NCI-H128 (cell line): Measurements from ENCODE around the gene LY9.
"Not testable (repeated sequence)": the region's sequence is repeated elsewhere in the genome, so short reads cannot be mapped to it uniquely, and the experiment has no call there.

Source experiments
- DNase-seq: peaks from one replicate; lab custom pipeline; 2025; ENCODE audit not compliant: unreplicated experiment; lab: John Stamatoyannopoulos, UW

LY9 gene

DNA sequence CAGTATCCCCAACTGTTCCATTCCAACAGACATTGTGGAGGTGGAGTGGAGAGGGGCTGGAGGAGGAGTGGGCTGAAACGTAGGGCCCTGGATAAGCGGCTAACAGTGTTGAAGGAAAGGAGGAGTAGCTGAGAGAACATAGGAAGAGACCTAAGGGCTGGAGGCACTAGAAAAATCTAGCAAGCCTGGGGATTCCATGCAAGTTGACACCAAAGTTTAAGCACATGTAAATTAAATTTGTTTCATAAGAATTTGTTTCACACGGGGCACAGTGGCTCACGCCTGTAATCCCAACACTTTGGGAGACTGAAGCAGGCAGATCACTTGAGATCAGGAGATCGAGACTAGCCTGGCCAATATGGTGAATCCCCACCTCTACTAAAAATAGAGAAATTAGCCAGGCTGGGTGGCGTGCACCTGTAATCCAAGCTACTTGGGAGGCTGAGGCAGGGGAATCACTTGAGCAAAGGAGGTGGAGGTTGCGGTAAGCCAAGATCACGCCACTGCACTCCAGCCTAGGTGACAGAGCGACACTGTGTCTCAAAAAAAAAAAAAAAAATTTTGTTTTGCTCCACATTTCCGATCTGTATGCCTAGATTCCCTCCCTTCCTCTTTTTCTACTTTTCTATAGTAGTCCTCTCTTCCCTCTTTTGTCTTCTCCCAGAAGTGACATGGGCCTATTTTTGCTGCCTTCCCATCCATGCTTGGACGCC, 67.2 kb downstream of the LY9 start:
- DNase-seq = no peak

DNA sequence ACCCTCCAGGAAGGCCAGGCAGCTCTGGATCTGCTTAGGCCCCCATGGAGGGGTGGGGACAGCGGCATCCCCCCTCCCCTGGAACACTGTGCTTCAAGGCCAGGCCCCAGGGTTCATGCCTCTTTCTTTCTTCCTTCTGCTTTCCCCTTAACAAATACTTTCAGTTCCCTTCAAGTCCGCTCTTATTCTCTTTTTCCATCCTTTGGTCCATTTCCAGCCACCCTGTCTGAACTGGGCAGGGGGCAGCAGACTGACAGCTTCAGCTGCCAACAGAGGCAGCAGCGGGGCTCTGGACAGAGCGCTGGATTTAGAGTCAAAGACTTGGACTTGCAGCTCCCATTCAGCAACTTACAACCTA, 67.8 kb downstream of the LY9 start:
- DNase-seq = no peak

GRCh38 chr1:160864173-160864572, 68.2 kb downstream of the LY9 start:
- no peak for DNase-seq

GRCh38 chr1:160865337-160865736, 69.4 kb downstream of the LY9 start:
- no peak for DNase-seq

- no peak for DNase-seq
Measured at GRCh38 chr1:160866001-160866694, 70.2 kb downstream of the LY9 start.

DNA sequence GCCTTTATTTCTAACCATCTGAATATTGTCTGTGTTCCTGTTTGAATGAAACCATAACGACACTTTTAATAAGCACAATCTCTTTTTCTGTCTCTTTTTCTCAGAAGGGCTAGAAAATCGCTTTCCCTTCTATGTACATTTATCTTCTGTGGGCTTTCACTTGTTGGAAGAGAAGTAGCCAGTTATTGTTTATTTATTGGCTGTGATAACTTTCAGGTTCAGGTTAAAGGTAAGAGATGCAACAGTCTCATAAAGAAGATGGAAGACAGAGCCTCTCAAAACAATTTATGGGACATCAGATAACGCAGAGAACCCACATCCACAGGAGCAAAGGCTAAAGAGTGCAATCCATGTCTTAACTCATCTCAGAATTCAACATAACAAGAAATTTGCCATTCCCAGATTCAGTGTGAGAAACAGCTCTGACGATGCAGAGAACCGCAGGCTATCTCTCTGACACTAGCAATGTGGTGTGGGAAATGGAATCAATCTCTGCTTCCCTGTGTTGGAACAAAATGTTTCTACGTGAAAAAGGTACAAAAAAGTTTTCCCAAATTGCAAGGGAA, 70.8 kb downstream of the LY9 start:
- no peak for DNase-seq

- DNase-seq = not testable (repeated sequence)
Measured at GRCh38 chr1:160867651-160868050, 71.7 kb downstream of the LY9 start.

DNA sequence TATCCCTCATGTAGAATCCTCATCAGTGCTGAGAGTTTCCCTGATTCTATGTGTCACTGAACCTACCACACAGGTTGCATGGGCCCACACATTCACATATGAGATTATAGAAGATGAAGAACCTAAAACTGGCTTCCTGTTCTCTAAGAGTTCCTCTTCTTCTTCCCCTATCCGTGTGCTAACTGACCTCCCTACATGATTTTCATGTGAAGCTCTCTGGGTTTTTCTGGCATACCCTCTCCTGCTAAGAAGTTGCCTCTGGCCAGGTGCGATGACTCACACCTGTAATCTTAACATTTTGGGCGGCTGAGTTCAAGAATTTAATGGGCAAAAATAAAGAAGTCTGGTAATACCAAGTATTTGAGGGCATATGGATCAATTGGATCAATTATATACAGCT, 72.2 kb downstream of the LY9 start:
- DNase-seq = no peak

DNA sequence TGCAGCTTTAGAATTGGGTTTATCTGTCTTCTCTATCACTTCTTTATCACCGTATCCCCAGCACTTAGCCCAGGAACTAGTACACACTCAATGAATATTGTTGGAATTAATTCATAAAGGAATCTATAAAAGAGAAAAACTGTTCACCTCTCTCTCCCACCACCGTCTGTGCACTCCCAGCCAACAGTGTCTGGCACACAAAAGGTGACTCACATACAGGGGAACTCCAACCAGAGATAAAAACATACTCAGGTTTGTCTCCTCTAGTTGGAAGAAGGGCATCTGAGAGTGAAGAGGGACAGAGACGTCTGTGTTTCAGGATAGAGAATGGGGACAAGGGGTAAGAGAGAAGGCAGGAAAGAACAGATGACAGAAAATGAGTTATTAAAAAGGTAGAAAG, 79.0 kb downstream of the LY9 start:
- no peak for DNase-seq

DNA sequence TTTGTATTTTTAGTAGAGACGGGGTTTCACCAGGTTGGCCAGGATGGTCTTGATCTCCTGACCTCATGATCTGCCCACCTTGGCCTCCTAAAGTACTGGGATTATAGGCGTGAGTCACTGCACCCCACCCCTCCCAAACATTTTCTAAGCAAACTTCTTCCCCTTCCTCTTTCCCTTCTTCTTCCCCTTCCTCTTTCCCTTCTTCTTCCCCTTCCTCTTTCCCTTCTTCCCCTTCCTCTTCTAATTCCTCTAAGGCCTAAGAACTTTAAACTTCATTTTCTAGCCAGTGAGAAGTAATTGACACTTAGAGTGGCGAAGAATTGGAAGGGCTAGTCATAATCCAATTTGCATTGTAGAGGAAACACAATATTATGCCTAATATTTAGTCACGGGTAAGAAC, 79.6 kb downstream of the LY9 start:
- DNase-seq = not testable (repeated sequence)

GRCh38 chr1:160876311-160876710, 80.3 kb downstream of the LY9 start:
- DNase-seq = no peak

GRCh38 chr1:160877221-160877620, 81.2 kb downstream of the LY9 start:
- no peak for DNase-seq
